ENCODE data around the gene DOCK4.

DNA sequence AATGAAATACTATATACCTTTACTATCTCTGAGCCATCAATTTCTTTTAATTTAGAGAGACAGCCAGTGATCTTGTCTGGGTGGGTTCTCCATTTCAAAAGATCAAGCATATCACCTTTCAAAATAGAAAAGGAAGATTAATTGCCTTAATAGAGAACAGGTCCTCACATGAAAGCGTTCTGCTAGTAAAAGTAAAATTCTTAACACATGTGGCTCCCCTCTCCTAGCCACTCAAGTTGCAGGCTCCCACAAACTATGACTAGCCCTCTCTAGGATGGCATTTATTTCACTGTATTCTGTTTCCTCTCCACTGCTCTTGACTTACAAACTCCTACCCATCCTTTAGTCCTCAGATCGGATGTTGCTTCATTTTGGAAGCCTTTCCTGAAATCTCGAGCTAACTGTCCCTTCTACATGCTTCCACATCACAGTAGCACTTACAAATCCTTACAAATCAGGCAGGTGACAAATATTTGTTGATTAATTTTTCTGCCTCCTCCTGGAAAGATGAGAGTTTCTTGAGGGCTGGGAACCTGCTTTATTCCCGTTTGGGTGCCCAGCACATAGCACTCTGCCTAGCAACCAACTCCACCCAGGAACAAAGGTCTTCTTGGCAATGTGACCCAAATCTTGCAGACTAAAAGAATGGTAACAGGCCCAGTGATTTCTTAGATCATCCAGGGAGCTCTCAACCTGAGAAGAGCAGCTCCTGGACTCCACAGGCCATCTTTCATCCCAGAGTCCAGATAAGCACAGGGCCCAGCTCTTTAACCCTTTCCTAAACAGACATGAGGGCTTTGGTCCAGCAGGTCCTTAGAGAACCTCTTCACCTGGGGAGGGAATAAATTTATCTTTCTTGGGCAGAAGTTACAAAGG, 333.5 kb downstream of the DOCK4 start:
- TF ChIP-seq EZH2 (IDR thresholded peaks at IDR 0.05; ENCODE audit: insufficient read depth, poor library complexity, severe bottlenecking) (no peak), EZH2phosphoT487 (IDR thresholded peaks at IDR 0.05; ENCODE audit: insufficient read depth, low read depth) (no peak)
